Natural killer cell treated with Interleukin-12 subunit alpha and Interleukin-12 subunit beta and Interleukin-15 and Interleukin-18, amount 100 ng/mL, for 72 hours (primary cell): Measurements from ENCODE around the gene GOLGA6D. TPM values are rescaled to one million over a fixed set of nuclear protein-coding genes. Genes with fewer than 3 reads are reported as not detected.
A peak's percentile ranks its signal among the peaks of the same experiment; 100 is the strongest.
"Not testable (repeated sequence)": the region's sequence is repeated elsewhere in the genome, so short reads cannot be mapped to it uniquely, and the experiment has no call there.

Experiments
- ATAC-seq, 2 donors: fragments of 150-1000 bp; cut with Tn5 transposase in 1 of 2; sonication (Bioruptor Pico), chemical (Tn5 transposase) in 1 of 2; 2 replicates each; pipeline ENCODE4 v1.10.0; 2021
- DNase-seq: peaks from one replicate; pipeline ENCODE4 v3.0.0; 2022; ENCODE audit warnings: low spot score
- H3K27ac Mint-ChIP-seq, 2 donors: 1 replicate in 1 of 2; 2 replicates in 1 of 2; pipeline ENCODE4 v1.8.0; 2022; ENCODE audit warnings: mixed read lengths in 2 of 2, mild to moderate bottlenecking in 1 of 2, moderate library complexity in 1 of 2
- H3K27me3 Mint-ChIP-seq, 2 donors: 1 replicate in 1 of 2; 2 replicates in 1 of 2; pipeline ENCODE4 v1.8.0; 2022; ENCODE audit warnings: mixed read lengths in 2 of 2
- H3K36me3 Mint-ChIP-seq: one replicate; pipeline ENCODE4 v1.8.0; 2022; ENCODE audit warnings: mixed read lengths
- H3K4me1 Mint-ChIP-seq, 2 donors: 1 replicate in 1 of 2; 2 replicates in 1 of 2; pipeline ENCODE4 v1.8.0; 2022; ENCODE audit warnings: low read depth in 2 of 2, mixed read lengths in 2 of 2, mild to moderate bottlenecking in 1 of 2
- H3K4me3 Mint-ChIP-seq: one replicate; pipeline ENCODE4 v1.8.0; 2022; ENCODE audit warnings: mixed read lengths
- H3K9me3 Mint-ChIP-seq: 2 replicates; pipeline ENCODE4 v1.8.0; 2022; ENCODE audit warnings: mixed read lengths
- total RNA-seq, 2 donors: library from RNA; stranded (reverse); gene quantifications; one replicate each; pipeline ENCODE4 v1.2.3, GENCODE V29; 2022

GOLGA6D gene
- total RNA-seq, 2 donors from 2014 or later, result not detected

- H3K36me3 Mint-ChIP-seq, DNase-seq, H3K27me3 Mint-ChIP-seq, ATAC-seq, H3K4me1 Mint-ChIP-seq, H3K4me3 Mint-ChIP-seq, H3K9me3 Mint-ChIP-seq, H3K27ac Mint-ChIP-seq: not testable (repeated sequence)
Measured at GRCh38 chr15:75258620-75259343, 23.9 kb upstream of the GOLGA6D start.

GRCh38 chr15:75259873-75260272 lies 22.8 kb upstream of the GOLGA6D start:
- not testable (repeated sequence) for DNase-seq, H3K4me1 Mint-ChIP-seq, ATAC-seq, H3K27ac Mint-ChIP-seq, H3K9me3 Mint-ChIP-seq, H3K27me3 Mint-ChIP-seq, H3K4me3 Mint-ChIP-seq, H3K36me3 Mint-ChIP-seq

GRCh38 chr15:75273751-75274359 lies 8.8 kb upstream of the GOLGA6D start:
- not testable (repeated sequence) for H3K36me3 Mint-ChIP-seq, H3K9me3 Mint-ChIP-seq, H3K4me1 Mint-ChIP-seq, DNase-seq, ATAC-seq, H3K27me3 Mint-ChIP-seq, H3K27ac Mint-ChIP-seq, H3K4me3 Mint-ChIP-seq

- not testable (repeated sequence) for H3K4me3 Mint-ChIP-seq, H3K4me1 Mint-ChIP-seq, H3K27me3 Mint-ChIP-seq, H3K27ac Mint-ChIP-seq, H3K9me3 Mint-ChIP-seq, H3K36me3 Mint-ChIP-seq
- ATAC-seq, result peak; percentile 73 to 78
- peak; percentile 72 for DNase-seq
Measured at GRCh38 chr15:75274509-75275107, 8.0 kb upstream of the GOLGA6D start.

GRCh38 chr15:75275617-75276016 lies 7.0 kb upstream of the GOLGA6D start:
- H3K36me3 Mint-ChIP-seq, ATAC-seq, H3K4me3 Mint-ChIP-seq, H3K9me3 Mint-ChIP-seq, H3K27me3 Mint-ChIP-seq, H3K27ac Mint-ChIP-seq, DNase-seq, H3K4me1 Mint-ChIP-seq: not testable (repeated sequence)

GRCh38 chr15:75278497-75278896 lies 4.1 kb upstream of the GOLGA6D start:
- not testable (repeated sequence) for H3K27me3 Mint-ChIP-seq, H3K9me3 Mint-ChIP-seq, H3K4me1 Mint-ChIP-seq, H3K27ac Mint-ChIP-seq, H3K4me3 Mint-ChIP-seq, H3K36me3 Mint-ChIP-seq, DNase-seq, ATAC-seq

- H3K4me1 Mint-ChIP-seq, H3K27ac Mint-ChIP-seq, H3K36me3 Mint-ChIP-seq, H3K9me3 Mint-ChIP-seq, H3K4me3 Mint-ChIP-seq, H3K27me3 Mint-ChIP-seq, ATAC-seq, DNase-seq: not testable (repeated sequence)
Measured at GRCh38 chr15:75284152-75284551, 1.5 kb downstream of the GOLGA6D start.

- not testable (repeated sequence) for DNase-seq, H3K27me3 Mint-ChIP-seq, H3K36me3 Mint-ChIP-seq, H3K4me3 Mint-ChIP-seq, H3K4me1 Mint-ChIP-seq, H3K9me3 Mint-ChIP-seq, ATAC-seq, H3K27ac Mint-ChIP-seq
Measured at GRCh38 chr15:75293660-75294059, 11.0 kb downstream of the GOLGA6D start.

- H3K36me3 Mint-ChIP-seq, H3K9me3 Mint-ChIP-seq, H3K4me3 Mint-ChIP-seq, H3K27ac Mint-ChIP-seq, DNase-seq, H3K4me1 Mint-ChIP-seq, H3K27me3 Mint-ChIP-seq: not testable (repeated sequence)
- peak; percentile 82 to 89 for ATAC-seq
Measured at GRCh38 chr15:75298541-75299310, 16.1 kb downstream of the GOLGA6D start.

- H3K9me3 Mint-ChIP-seq, H3K4me3 Mint-ChIP-seq, H3K36me3 Mint-ChIP-seq, H3K4me1 Mint-ChIP-seq, H3K27ac Mint-ChIP-seq, H3K27me3 Mint-ChIP-seq: not testable (repeated sequence)
- DNase-seq (peak; percentile 73), ATAC-seq (peak; percentile 87 to 91)
Measured at GRCh38 chr15:75299311-75299688, 16.7 kb downstream of the GOLGA6D start.

GRCh38 chr15:75300026-75300425 lies 17.4 kb downstream of the GOLGA6D start:
- not testable (repeated sequence) for DNase-seq, H3K4me3 Mint-ChIP-seq, H3K36me3 Mint-ChIP-seq, H3K27ac Mint-ChIP-seq, ATAC-seq, H3K4me1 Mint-ChIP-seq, H3K9me3 Mint-ChIP-seq
- H3K27me3 Mint-ChIP-seq, result peaks cover 6 to 16% of the 10 kb centered on the region in 2 donors

GRCh38 chr15:75302318-75302717 lies 19.7 kb downstream of the GOLGA6D start:
- no peak for DNase-seq

GRCh38 chr15:75302753-75303152 lies 20.1 kb downstream of the GOLGA6D start:
- peaks cover 12 to 35% of the 10 kb centered on the region in 2 donors for H3K27me3 Mint-ChIP-seq
- not testable (repeated sequence) for H3K36me3 Mint-ChIP-seq, H3K4me3 Mint-ChIP-seq, H3K27ac Mint-ChIP-seq, H3K4me1 Mint-ChIP-seq, DNase-seq, ATAC-seq, H3K9me3 Mint-ChIP-seq

More at GRCh38 chr15:75302318-75302717, 19.7 kb downstream of the GOLGA6D start:
- Mint-ChIP-seq H3K27ac (no peak overlapping the region), H3K4me3 (no peak overlapping the region), H3K4me1 (no peaks in the 10 kb centered on the region), H3K27me3 (peaks cover 9 to 30% of the 10 kb centered on the region in 2 donors), H3K9me3 (no peaks in the 10 kb centered on the region), H3K36me3 (no peaks in the 10 kb centered on the region)
- no peak for ATAC-seq

GRCh38 chr15:75306188-75306587 lies 23.6 kb downstream of the GOLGA6D start:
- H3K36me3 Mint-ChIP-seq, result no peaks in the 10 kb centered on the region
- H3K27me3 Mint-ChIP-seq, result peaks cover 21 to 43% of the 10 kb centered on the region in 2 donors
- no peaks in the 10 kb centered on the region for H3K4me1 Mint-ChIP-seq
- H3K4me3 Mint-ChIP-seq, result no peak overlapping the region
- H3K9me3 Mint-ChIP-seq, result no peaks in the 10 kb centered on the region
- no peak for DNase-seq
- no peak overlapping the region for H3K27ac Mint-ChIP-seq
- no peak for ATAC-seq
